Activated naive CD4-positive, alpha-beta T cell treated with anti-CD3 and anti-CD28 coated beads for 36 hours (primary cell): ENCODE results near the gene HELB. TPM values are rescaled to one million over a fixed set of nuclear protein-coding genes. Genes with fewer than 3 reads are reported as not detected.
"Not testable (repeated sequence)": the region's sequence is repeated elsewhere in the genome, so short reads cannot be mapped to it uniquely, and the experiment has no call there.

Source experiments
- CTCF ChIA-PET: fragments of 350-600 bp; sonication (Branson Sonifier 250); formaldehyde crosslinking; loops from one replicate; lab custom pipeline; 2021; ENCODE audit warnings: antibody characterized with exemption; lab: Charles Lee
- DNase-seq: peaks from one replicate; pipeline ENCODE4 v3.0.0-alpha.2; 2020
- H3K27ac Mint-ChIP-seq: one replicate; pipeline ENCODE4 v1.8.0; 2021; ENCODE audit warnings: mild to moderate bottlenecking, mixed read lengths
- H3K27me3 Mint-ChIP-seq: one replicate; pipeline ENCODE4 v1.8.0; 2021; ENCODE audit warnings: low read depth, mixed read lengths
- H3K36me3 Mint-ChIP-seq: one replicate; pipeline ENCODE4 v1.8.0; 2021; ENCODE audit warnings: low read depth, mixed read lengths
- H3K4me1 Mint-ChIP-seq: one replicate; pipeline ENCODE4 v1.8.0; 2021; ENCODE audit warnings: low read depth, mixed read lengths
- H3K4me3 Mint-ChIP-seq: one replicate; pipeline ENCODE4 v1.8.0; 2021; ENCODE audit warnings: mild to moderate bottlenecking, moderate library complexity, mixed read lengths
- H3K9me3 Mint-ChIP-seq: one replicate; pipeline ENCODE4 v1.8.0; 2021; ENCODE audit warnings: mixed read lengths
- intact Hi-C: fragments of 100-400 bp; cut with micrococcal nuclease; formaldehyde crosslinking; loops from one replicate; pipeline ENCODE4 v1.15.1; 2023
- total RNA-seq, 2 experiments: library from RNA; stranded (reverse); gene quantifications; one replicate each; pipeline ENCODE4 v1.2.3, GENCODE V29; 2021

Gene HELB
- total RNA-seq, 2 experiments from 2014 or later = 23.0 to 23.7 TPM

- DNase-seq = peak; percentile 62
- CTCF ChIA-PET = interaction anchor here (0.8 to 1.9 kb wide), 9 partner anchors 9 to 397 kb away, joined by 3 to 9 read pairs (median 5); partner anchors contain the start of gene HELB
- Mint-ChIP-seq H3K9me3 (peaks cover 11% of the 10 kb centered on the region), H3K4me1 (peaks cover 40% of the 10 kb centered on the region), H3K27me3 (no peaks in the 10 kb centered on the region), H3K4me3 (no peak overlapping the region), H3K27ac (no peak overlapping the region), H3K36me3 (peaks cover 3% of the 10 kb centered on the region)
- intact Hi-C loops = loop anchor here (1.0 to 5.0 kb wide), 2 partner anchors 68 to 130 kb away; no protein-coding TSS in a partner anchor
These were observed 23.1 kb upstream of the HELB start for GRCh38 chr12:66279123-66279712.

DNA sequence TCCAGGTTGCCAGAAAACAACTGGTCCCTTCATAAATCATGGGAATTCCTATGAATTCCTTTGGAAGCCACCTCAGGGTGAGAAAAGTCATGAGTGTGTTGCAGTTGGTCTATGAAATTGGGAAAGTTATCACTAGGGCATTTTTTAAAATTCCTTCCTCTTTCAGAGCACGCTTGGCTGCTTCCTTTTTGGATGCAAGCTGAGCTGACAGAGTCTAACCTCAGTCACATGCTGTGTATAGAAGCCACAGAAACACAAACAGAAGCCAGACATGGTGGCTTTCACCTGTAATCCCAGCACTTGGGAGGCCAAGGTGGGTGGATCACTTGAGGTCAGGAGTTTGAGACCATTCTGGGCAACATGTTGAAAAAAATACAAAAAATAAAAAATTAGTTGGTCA, 21.7 kb upstream of the HELB start:
- Mint-ChIP-seq H3K4me3 (no peak overlapping the region), H3K27ac (no peak overlapping the region), H3K27me3 (no peaks in the 10 kb centered on the region), H3K4me1 (peaks cover 43% of the 10 kb centered on the region), H3K9me3 (peaks cover 11% of the 10 kb centered on the region), H3K36me3 (peaks cover 3% of the 10 kb centered on the region)
- CTCF ChIA-PET = interaction anchor here (0.6 kb wide), 1 partner anchor 69 kb away, joined by 4 read pairs; no protein-coding TSS in a partner anchor
- intact Hi-C loops = no loop called here
- no peak for DNase-seq

DNA sequence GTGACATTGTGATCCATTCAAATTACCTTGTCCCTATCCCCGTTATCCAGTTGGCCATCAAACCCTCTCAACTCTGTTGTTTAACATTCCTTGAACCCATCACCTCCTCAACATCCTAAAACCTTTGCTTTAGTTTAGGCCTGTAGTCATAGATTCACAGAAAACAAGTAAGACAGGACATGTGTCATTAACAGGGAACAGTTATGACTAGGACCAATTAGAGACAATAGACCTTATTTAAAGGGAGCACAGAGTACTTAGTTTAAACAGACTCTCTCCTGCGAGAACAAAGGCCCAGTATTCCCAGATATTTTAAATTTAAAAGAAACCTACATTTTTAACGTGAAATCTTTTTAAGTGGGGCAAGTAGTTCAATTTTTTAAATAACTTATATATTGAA, 20.0 kb upstream of the HELB start:
- H3K9me3 Mint-ChIP-seq = peaks cover 11% of the 10 kb centered on the region
- peaks cover 3% of the 10 kb centered on the region for H3K36me3 Mint-ChIP-seq
- peaks cover 46% of the 10 kb centered on the region for H3K4me1 Mint-ChIP-seq
- no peak overlapping the region for H3K27ac Mint-ChIP-seq
- intact Hi-C loops = no loop called here
- H3K4me3 Mint-ChIP-seq = no peak overlapping the region
- DNase-seq = no peak
- CTCF ChIA-PET = interaction anchor here (0.7 to 1.3 kb wide), 2 partner anchors 11 to 126 kb away, joined by 3 to 5 read pairs; no protein-coding TSS in a partner anchor
- H3K27me3 Mint-ChIP-seq = no peaks in the 10 kb centered on the region

- Mint-ChIP-seq H3K27ac (peak overlapping the region; percentile 74), H3K4me3 (no peak overlapping the region), H3K9me3 (no peaks in the 10 kb centered on the region), H3K36me3 (peaks cover 3% of the 10 kb centered on the region), H3K27me3 (no peaks in the 10 kb centered on the region), H3K4me1 (peaks cover 76% of the 10 kb centered on the region)
- CTCF ChIA-PET = no interaction called here
- no peak for DNase-seq
- intact Hi-C loops = no loop called here
These were observed 15.0 kb upstream of the HELB start for GRCh38 chr12:66287275-66287674.

GRCh38 chr12:66288121-66288520, 14.2 kb upstream of the HELB start:
- Mint-ChIP-seq H3K27me3 (no peaks in the 10 kb centered on the region), H3K9me3 (peaks cover 3% of the 10 kb centered on the region), H3K4me3 (peak overlapping the region; percentile 40), H3K27ac (peak overlapping the region; percentile 74), H3K36me3 (peaks cover 3% of the 10 kb centered on the region), H3K4me1 (peaks cover 77% of the 10 kb centered on the region)
- CTCF ChIA-PET = interaction anchor here (0.8 kb wide), 1 partner anchor 10 kb away, joined by 3 read pairs; no protein-coding TSS in a partner anchor
- peak; percentile 67 for DNase-seq
- intact Hi-C loops = loop anchor here (1.0 kb wide), 2 partner anchors 14 to 119 kb away; partner anchors contain the start of genes HELB and TMBIM4

DNA sequence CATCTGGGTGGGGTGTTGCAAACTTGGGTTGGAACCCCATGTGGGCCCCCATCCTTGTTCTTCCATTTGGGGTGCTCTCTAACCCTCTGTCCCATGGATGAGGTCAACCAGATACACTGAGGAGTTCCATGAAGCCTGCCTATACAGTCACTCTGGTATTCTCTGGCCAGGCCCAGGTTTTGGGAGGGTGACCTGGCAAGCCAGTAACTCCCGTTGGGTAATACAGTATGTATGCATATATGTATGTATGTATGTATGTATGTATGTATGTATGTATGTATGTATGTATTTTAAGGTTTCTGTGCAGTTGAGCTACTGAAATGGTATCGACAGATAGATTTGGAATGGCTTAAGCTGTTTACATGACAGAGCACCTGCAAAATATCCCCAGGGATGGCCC, 12.8 kb upstream of the HELB start:
- no peak overlapping the region for H3K4me3 Mint-ChIP-seq
- peak overlapping the region; percentile 74 for H3K27ac Mint-ChIP-seq
- peaks cover 66% of the 10 kb centered on the region for H3K4me1 Mint-ChIP-seq
- DNase-seq = no peak
- H3K36me3 Mint-ChIP-seq = peaks cover 3% of the 10 kb centered on the region
- H3K9me3 Mint-ChIP-seq = peaks cover 3% of the 10 kb centered on the region
- CTCF ChIA-PET = interaction anchor here (1.0 to 1.5 kb wide), 2 partner anchors 13 to 19 kb away, joined by 4 to 5 read pairs; partner anchors contain the start of gene HELB
- intact Hi-C loops = no loop called here
- H3K27me3 Mint-ChIP-seq = no peaks in the 10 kb centered on the region

DNA sequence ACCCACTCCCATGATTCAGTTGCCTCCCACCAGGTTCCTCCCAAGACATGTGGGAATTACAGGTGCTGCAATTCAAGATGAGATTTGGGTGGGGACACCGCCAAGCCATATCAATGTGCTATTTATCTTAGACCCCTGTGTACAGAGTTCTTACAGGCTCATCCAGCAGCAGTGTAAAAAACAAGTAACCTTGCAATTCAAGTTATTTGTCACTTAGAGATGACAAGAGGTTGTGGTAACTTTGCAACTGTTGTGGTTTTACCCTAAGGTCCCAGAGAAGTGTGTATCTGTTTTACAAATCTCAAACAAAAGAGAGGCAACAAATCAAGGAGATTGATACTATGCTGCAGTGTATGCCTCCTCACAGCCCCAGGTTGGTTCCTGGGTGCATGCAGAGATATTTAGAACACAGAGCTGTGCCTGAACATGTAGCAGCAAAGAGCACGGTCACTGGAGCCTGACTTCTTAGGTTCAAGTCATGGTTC, 11.5 kb upstream of the HELB start:
- intact Hi-C loops = no loop called here
- H3K36me3 Mint-ChIP-seq = peaks cover 3% of the 10 kb centered on the region
- peak overlapping the region; percentile 75 for H3K27ac Mint-ChIP-seq
- CTCF ChIA-PET = interaction anchor here (1.5 kb wide), 1 partner anchor 12 kb away, joined by 5 read pairs; the partner anchor contains the start of gene HELB
- peaks cover 66% of the 10 kb centered on the region for H3K4me1 Mint-ChIP-seq
- peaks cover 3% of the 10 kb centered on the region for H3K9me3 Mint-ChIP-seq
- DNase-seq = peak; percentile 18
- H3K27me3 Mint-ChIP-seq = no peaks in the 10 kb centered on the region
- H3K4me3 Mint-ChIP-seq = no peak overlapping the region

- intact Hi-C loops = no loop called here
- no peak for DNase-seq
- Mint-ChIP-seq H3K9me3 (peaks cover 3% of the 10 kb centered on the region), H3K36me3 (no peaks in the 10 kb centered on the region), H3K27ac (no peak overlapping the region), H3K4me1 (peaks cover 41% of the 10 kb centered on the region), H3K27me3 (no peaks in the 10 kb centered on the region), H3K4me3 (no peak overlapping the region)
- CTCF ChIA-PET = no interaction called here
These were observed 6.1 kb upstream of the HELB start for GRCh38 chr12:66296176-66296683.

DNA sequence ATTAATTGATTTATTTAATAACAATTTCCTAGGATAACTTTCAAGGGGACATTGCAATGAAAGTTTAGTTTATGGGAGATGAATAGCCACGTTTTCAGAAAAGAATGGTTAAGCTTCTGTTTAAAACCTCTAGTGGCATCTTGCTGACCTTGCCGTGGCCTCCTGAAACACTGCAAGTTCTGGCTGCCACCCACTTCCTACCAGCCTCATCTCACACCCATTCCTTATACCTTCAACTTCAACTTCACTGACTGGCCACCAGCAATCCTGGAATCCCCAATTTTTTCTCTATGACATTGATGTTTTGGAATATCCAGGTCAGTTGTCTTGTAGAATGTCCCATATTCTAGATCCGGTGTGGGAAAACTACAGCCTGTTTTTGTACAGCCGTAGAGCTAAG, 5.2 kb upstream of the HELB start:
- H3K9me3 Mint-ChIP-seq = peaks cover 3% of the 10 kb centered on the region
- no peak overlapping the region for H3K27ac Mint-ChIP-seq
- CTCF ChIA-PET = no interaction called here
- H3K4me1 Mint-ChIP-seq = peaks cover 35% of the 10 kb centered on the region
- H3K27me3 Mint-ChIP-seq = no peaks in the 10 kb centered on the region
- intact Hi-C loops = no loop called here
- no peak overlapping the region for H3K4me3 Mint-ChIP-seq
- H3K36me3 Mint-ChIP-seq = no peaks in the 10 kb centered on the region
- no peak for DNase-seq

- Mint-ChIP-seq H3K4me1 (peaks cover 33% of the 10 kb centered on the region), H3K4me3 (no peak overlapping the region), H3K9me3 (no peaks in the 10 kb centered on the region), H3K36me3 (no peaks in the 10 kb centered on the region), H3K27ac (no peak overlapping the region), H3K27me3 (no peaks in the 10 kb centered on the region)
- CTCF ChIA-PET = no interaction called here
- DNase-seq = no peak
- intact Hi-C loops = no loop called here
These were observed 4.4 kb upstream of the HELB start for GRCh38 chr12:66297923-66298322.

DNA sequence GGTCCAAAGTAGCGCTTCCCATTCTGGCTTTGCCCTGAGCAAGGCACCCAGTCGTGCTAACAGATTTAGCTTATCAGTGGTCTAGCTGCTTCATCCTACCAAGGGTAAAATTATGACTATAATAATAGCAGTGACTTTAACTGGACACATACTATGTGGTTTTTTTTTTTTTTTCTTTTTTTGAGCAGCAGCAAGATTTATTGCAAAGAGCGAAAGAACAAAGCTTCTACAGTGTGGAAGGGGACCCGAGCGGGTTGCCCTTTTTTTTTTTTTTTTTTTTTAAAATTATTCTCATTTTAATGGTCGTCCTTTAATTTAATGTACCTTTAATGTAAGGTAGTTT, 505 bp downstream of the HELB start:
- Mint-ChIP-seq H3K4me3 (peak overlapping the region; percentile 100), H3K27me3 (no peaks in the 10 kb centered on the region), H3K9me3 (no peaks in the 10 kb centered on the region), H3K27ac (peak overlapping the region; percentile 100), H3K36me3 (peaks cover 32% of the 10 kb centered on the region), H3K4me1 (peaks cover 35% of the 10 kb centered on the region)
- CTCF ChIA-PET = interaction anchor here (0.6 to 2.2 kb wide), 6 partner anchors 13 to 152 kb away, joined by 4 to 8 read pairs (median 6); partner anchors contain the start of gene TMBIM4
- no peak for DNase-seq
- intact Hi-C loops = loop anchor here (1.0 to 10.0 kb wide), 13 partner anchors 10 to 1898 kb away; partner anchors contain the start of genes IFNG-AS1, LEMD3, LLPH and TMBIM4

- Mint-ChIP-seq H3K4me3 (peak overlapping the region; percentile 100), H3K27ac (peak overlapping the region; percentile 100), H3K36me3 (peaks cover 36% of the 10 kb centered on the region), H3K4me1 (peaks cover 40% of the 10 kb centered on the region)
- not testable (repeated sequence) for H3K27me3 Mint-ChIP-seq, H3K9me3 Mint-ChIP-seq
- peak; percentile 51 for DNase-seq
- CTCF ChIA-PET = interaction anchor here (1.4 to 2.2 kb wide), 4 partner anchors 31 to 134 kb away, joined by 5 to 8 read pairs (median 6); partner anchors contain the start of gene TMBIM4
- intact Hi-C loops = loop anchor here (1.0 to 10.0 kb wide), 8 partner anchors 9 to 1899 kb away; partner anchors contain the start of genes IFNG-AS1, LLPH and XPOT
These were observed 1.1 kb downstream of the HELB start for GRCh38 chr12:66303316-66303804.
